CD4-positive, alpha-beta memory T cell (primary cell): ENCODE measurements around the gene EHD4. TPM values are rescaled to one million over a fixed set of nuclear protein-coding genes. Genes with fewer than 3 reads are reported as not detected.

Experiments used
- CTCF ChIA-PET: fragments of 350-600 bp; sonication (Branson Sonifier 250); formaldehyde crosslinking; loops from one replicate; lab custom pipeline; 2021; ENCODE audit warnings: inconsistent platforms; ENCODE audit not compliant: partially characterized antibody; lab: Charles Lee
- POLR2A ChIA-PET: fragments of 350-600 bp; sonication (Branson Sonifier 250); formaldehyde crosslinking; loops from one replicate; lab custom pipeline; 2021; ENCODE audit not compliant: partially characterized antibody; lab: Charles Lee
- DNase-seq, 5 donors: peaks; one replicate each; pipeline versions ENCODE4 v3.0.0 to v3.0.0-alpha.2; 2020 to 2022; ENCODE audit warnings: mixed read lengths in 1 of 5
- H3K27ac ChIP-seq: one replicate; pipeline ENCODE4 v1.7.0; 2013; ENCODE audit warnings: low read depth, low read length
- H3K27me3 ChIP-seq: 2 replicates; pipeline ENCODE4 v1.7.0; 2013; ENCODE audit warnings: mild to moderate bottlenecking, low read length, moderate library complexity; ENCODE audit not compliant: insufficient read depth
- H3K36me3 ChIP-seq: 2 replicates; pipeline ENCODE4 v1.7.0; 2013; ENCODE audit warnings: mild to moderate bottlenecking, low read length, moderate library complexity; ENCODE audit not compliant: insufficient read depth
- H3K4me1 ChIP-seq: 2 replicates; pipeline ENCODE4 v1.7.0; 2013; ENCODE audit warnings: mild to moderate bottlenecking, low read length, moderate library complexity; ENCODE audit not compliant: insufficient read depth
- H3K4me3 ChIP-seq, 2 donors: one replicate each; pipeline ENCODE4 v1.7.0; 2013; ENCODE audit warnings: low read length in 2 of 2, mild to moderate bottlenecking in 1 of 2
- H3K9me3 ChIP-seq, 2 donors: one replicate each; pipeline ENCODE4 v1.7.0; 2013; ENCODE audit warnings: low read length in 2 of 2, control low read depth in 1 of 2; ENCODE audit not compliant: control insufficient read depth in 1 of 2
- H3K27ac Mint-ChIP-seq, 7 donors: one replicate each; pipeline ENCODE4 v1.8.0; 2020 to 2021; ENCODE audit warnings: mixed read lengths in 7 of 7, mild to moderate bottlenecking in 6 of 7, inconsistent platforms in 3 of 7, moderate library complexity in 3 of 7
- H3K27me3 Mint-ChIP-seq, 2 donors: one replicate each; pipeline ENCODE4 v1.8.0; 2020 to 2021; ENCODE audit warnings: mixed read lengths in 2 of 2
- H3K36me3 Mint-ChIP-seq, 2 donors: one replicate each; pipeline ENCODE4 v1.8.0; 2020 to 2021; ENCODE audit warnings: mixed read lengths in 2 of 2, inconsistent platforms in 1 of 2, mild to moderate bottlenecking in 1 of 2
- H3K4me1 Mint-ChIP-seq, 4 donors: one replicate each; pipeline ENCODE4 v1.8.0; 2020 to 2021; ENCODE audit warnings: mixed read lengths in 4 of 4, mild to moderate bottlenecking in 1 of 4
- H3K4me3 Mint-ChIP-seq, 8 donors: one replicate each; pipeline ENCODE4 v1.8.0; 2020 to 2021; ENCODE audit warnings: mixed read lengths in 8 of 8, mild to moderate bottlenecking in 7 of 8, moderate library complexity in 6 of 8, inconsistent platforms in 3 of 8
- H3K9me3 Mint-ChIP-seq, 8 donors: one replicate each; pipeline ENCODE4 v1.8.0; 2020 to 2021; ENCODE audit warnings: mixed read lengths in 8 of 8, mild to moderate bottlenecking in 5 of 8, inconsistent platforms in 3 of 8, moderate library complexity in 1 of 8
- intact Hi-C: fragments of 100-400 bp; cut with micrococcal nuclease; formaldehyde crosslinking; loops from one replicate; pipeline ENCODE4 v1.15.1; 2023
- polyA plus RNA-seq, 2 donors: library from polyadenylated mRNA; unstranded; fragments of 300-500 nt; fragmentation: Illumina TruSeq; gene quantifications; one replicate each; pipeline ENCODE4 v1.2.3, GENCODE V29; 2021
- total RNA-seq, 2 experiments: library from RNA; stranded (reverse); gene quantifications; one replicate each; pipeline ENCODE4 v1.2.3, GENCODE V29; 2021

Gene EHD4
- total and polyA plus RNA-seq, 4 experiments from 2014 or later, result 13.9 to 16.4 (median 15.4) TPM

DNA sequence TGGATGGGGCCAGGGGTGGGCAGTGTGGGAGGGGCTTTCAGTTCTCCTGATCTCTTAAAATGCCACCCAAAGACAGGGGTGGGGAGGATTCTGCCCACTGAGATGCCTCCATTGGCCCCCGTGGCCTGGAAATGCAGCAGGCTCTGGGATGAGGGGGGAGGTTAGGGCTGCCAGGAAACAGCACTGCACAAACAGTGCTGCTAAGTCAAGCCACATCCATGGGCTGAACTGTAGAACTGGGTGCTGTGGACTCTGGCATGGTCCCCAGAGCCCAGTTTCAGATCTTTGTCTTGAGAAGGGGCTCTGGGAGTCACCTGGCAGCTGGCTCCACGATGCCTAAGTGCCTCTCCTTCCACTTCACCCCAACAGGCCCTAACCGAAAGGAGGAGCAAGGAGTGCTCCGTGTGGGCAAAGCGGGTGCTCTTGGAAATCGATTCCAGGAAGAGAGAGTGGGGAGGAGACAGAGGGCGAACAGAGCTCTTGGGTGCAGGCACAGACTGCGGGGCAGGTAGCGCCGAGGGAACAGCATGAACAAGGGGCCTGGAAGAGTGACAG is 40.6 kb upstream of the EHD4 start:
- no peak for DNase-seq
- Histone ChIP-seq H3K9me3 (no peaks in the 10 kb centered on the region), H3K36me3 (no peaks in the 10 kb centered on the region), H3K27ac (no peak overlapping the region), H3K4me3 (no peak overlapping the region), H3K27me3 (no peaks in the 10 kb centered on the region), H3K4me1 (no peaks in the 10 kb centered on the region)
- POLR2A ChIA-PET, result no interaction called here
- Mint-ChIP-seq H3K27me3 (no peaks in the 10 kb centered on the region), H3K9me3 (no peaks in the 10 kb centered on the region), H3K4me3 (no peak overlapping the region), H3K36me3 (no peaks in the 10 kb centered on the region), H3K27ac (peak overlapping the region in 1 of 7 donors; percentile 43), H3K4me1 (peaks cover 0 to 1% (median 0%) of the 10 kb centered on the region in 4 donors)
- intact Hi-C loops, result no loop called here
- CTCF ChIA-PET, result no interaction called here

DNA sequence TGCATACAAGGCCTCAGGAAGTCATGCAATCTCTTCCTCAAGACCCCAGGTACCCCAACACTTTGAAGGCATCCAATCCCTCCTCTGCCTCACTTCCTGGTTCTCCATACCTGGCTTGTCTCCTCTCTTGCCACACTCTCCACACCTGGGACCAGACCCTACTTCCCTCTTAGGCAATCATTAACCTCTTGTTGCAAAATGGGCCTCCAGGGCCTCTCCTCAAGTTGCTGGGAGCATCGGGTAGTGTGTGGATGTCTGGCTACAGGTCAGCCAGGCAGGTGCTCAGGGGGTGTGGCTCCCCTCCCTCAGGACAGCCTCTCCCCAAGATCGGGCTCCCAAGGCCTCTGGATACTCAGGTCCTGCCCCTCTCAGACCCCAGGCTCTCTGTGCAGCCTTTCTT is 39.9 kb upstream of the EHD4 start:
- ChIA-PET POLR2A (no interaction called here), CTCF (no interaction called here)
- intact Hi-C loops, result no loop called here
- H3K4me3 ChIP-seq, result no peak overlapping the region
- H3K27ac Mint-ChIP-seq, result peak overlapping the region in 3 of 7 donors; percentile 1 to 55 (median 18)
- DNase-seq, result no peak
- peaks cover 0 to 1% (median 0%) of the 10 kb centered on the region in 4 donors for H3K4me1 Mint-ChIP-seq
- no peaks in the 10 kb centered on the region for H3K4me1 ChIP-seq
- H3K4me3 Mint-ChIP-seq, result no peak overlapping the region
- H3K27me3 Mint-ChIP-seq, result no peaks in the 10 kb centered on the region
- no peaks in the 10 kb centered on the region for H3K36me3 Mint-ChIP-seq
- no peaks in the 10 kb centered on the region for H3K36me3 ChIP-seq
- no peaks in the 10 kb centered on the region for H3K9me3 Mint-ChIP-seq
- H3K9me3 ChIP-seq, result no peaks in the 10 kb centered on the region
- no peaks in the 10 kb centered on the region for H3K27me3 ChIP-seq
- H3K27ac ChIP-seq, result no peak overlapping the region

DNA sequence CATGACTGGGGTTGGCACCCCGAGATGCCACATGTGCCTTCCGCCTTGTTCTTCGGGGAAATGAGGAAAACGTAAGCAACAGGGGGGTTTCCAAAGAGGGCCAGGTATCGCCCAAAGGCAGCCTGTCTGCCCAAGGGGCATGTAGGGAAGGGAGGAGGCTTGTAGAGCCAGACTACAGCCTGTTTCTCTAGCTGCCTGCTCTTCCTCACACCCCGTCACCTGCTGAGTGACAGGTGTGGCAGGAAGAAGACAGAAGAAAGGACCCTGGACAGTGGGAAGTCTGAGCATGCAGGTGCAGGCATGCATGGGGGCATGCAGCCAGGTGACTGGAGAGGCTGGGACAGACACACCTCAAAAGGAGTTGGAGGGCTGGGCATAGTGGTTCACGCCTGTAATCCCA is 38.7 kb upstream of the EHD4 start:
- no peaks in the 10 kb centered on the region for H3K9me3 Mint-ChIP-seq
- Histone ChIP-seq H3K27me3 (no peaks in the 10 kb centered on the region), H3K4me1 (no peaks in the 10 kb centered on the region), H3K36me3 (no peaks in the 10 kb centered on the region), H3K4me3 (no peak overlapping the region), H3K9me3 (no peaks in the 10 kb centered on the region), H3K27ac (no peak overlapping the region)
- CTCF ChIA-PET, result no interaction called here
- no peaks in the 10 kb centered on the region for H3K36me3 Mint-ChIP-seq
- no peak overlapping the region for H3K27ac Mint-ChIP-seq
- intact Hi-C loops, result no loop called here
- DNase-seq, result no peak
- no peaks in the 10 kb centered on the region for H3K27me3 Mint-ChIP-seq
- H3K4me1 Mint-ChIP-seq, result peaks cover 0 to 1% (median 0%) of the 10 kb centered on the region in 4 donors
- no peak overlapping the region for H3K4me3 Mint-ChIP-seq
- POLR2A ChIA-PET, result no interaction called here

DNA sequence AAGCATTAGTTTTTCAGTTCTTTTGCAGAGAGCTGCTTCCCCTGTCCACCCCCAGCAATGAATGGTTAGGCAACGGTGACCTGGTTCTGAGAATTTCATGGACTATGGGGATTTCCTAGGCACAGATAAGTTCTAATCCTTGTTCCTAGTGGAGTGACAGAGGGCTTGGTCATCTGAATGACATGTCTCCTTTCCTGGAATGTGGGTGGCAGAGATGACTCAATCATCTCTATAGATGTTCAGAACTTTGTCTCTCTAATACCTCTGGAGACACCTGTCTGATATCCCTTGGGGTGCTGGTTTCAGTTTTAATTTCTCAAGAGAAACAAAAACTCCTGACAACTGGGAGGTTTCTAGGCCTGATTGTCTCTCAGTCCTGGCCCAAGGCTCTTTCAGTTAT is 38.1 kb upstream of the EHD4 start:
- Mint-ChIP-seq H3K9me3 (no peaks in the 10 kb centered on the region), H3K4me3 (no peak overlapping the region), H3K27ac (no peak overlapping the region), H3K36me3 (no peaks in the 10 kb centered on the region), H3K27me3 (no peaks in the 10 kb centered on the region), H3K4me1 (peaks cover 0 to 1% (median 0%) of the 10 kb centered on the region in 4 donors)
- DNase-seq, result no peak
- ChIA-PET POLR2A (no interaction called here), CTCF (no interaction called here)
- Histone ChIP-seq H3K4me3 (no peak overlapping the region), H3K27me3 (no peaks in the 10 kb centered on the region), H3K36me3 (no peaks in the 10 kb centered on the region), H3K9me3 (no peaks in the 10 kb centered on the region), H3K4me1 (no peaks in the 10 kb centered on the region), H3K27ac (no peak overlapping the region)
- intact Hi-C loops, result no loop called here

DNA sequence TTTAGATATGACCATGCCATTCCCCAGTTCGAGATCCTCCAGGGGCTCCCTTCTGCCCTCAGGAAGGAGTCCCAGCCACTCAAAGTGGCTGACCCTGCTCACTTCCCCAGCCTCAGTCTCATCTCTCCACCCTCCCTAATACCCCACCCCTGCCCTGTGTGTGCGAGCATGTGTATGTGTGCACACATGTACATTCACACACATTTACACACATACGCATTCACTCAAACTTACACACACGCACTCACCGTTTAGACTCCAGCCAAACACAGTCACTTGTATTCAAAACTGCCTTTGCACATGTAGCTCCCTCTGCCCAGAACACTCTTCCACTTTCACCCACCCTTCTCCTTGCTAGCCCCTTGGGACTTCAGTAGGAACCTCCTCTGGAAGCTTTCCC is 37.1 kb upstream of the EHD4 start:
- H3K9me3 Mint-ChIP-seq, result no peaks in the 10 kb centered on the region
- POLR2A ChIA-PET, result no interaction called here
- CTCF ChIA-PET, result no interaction called here
- no peak for DNase-seq
- peaks cover 0 to 1% (median 0%) of the 10 kb centered on the region in 4 donors for H3K4me1 Mint-ChIP-seq
- Histone ChIP-seq H3K27me3 (no peaks in the 10 kb centered on the region), H3K27ac (no peak overlapping the region), H3K4me1 (no peaks in the 10 kb centered on the region), H3K9me3 (no peaks in the 10 kb centered on the region), H3K36me3 (no peaks in the 10 kb centered on the region), H3K4me3 (no peak overlapping the region)
- H3K36me3 Mint-ChIP-seq, result no peaks in the 10 kb centered on the region
- H3K27ac Mint-ChIP-seq, result peak overlapping the region in 1 of 7 donors; percentile 62
- intact Hi-C loops, result no loop called here
- H3K27me3 Mint-ChIP-seq, result no peaks in the 10 kb centered on the region
- H3K4me3 Mint-ChIP-seq, result no peak overlapping the region

DNA sequence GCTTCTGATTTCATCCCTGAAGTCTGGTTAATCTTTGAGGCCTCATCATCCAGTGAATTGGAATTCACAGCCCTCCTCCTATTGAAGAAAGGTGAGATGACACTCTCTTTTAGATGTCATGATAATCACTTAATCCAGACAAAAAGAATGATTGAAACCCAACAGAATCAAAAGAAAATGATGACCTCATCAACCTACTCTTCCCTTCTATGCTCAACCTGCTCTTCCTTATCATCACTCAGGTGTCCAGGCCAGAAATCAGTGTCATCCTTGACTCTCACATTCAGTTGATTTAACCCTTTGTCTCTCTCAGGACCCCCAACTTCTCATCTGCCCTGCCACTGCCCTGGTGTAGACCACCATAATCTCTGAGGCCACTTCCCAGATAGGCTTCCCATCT is 36.7 kb upstream of the EHD4 start:
- Mint-ChIP-seq H3K4me3 (no peak overlapping the region), H3K36me3 (no peaks in the 10 kb centered on the region), H3K27ac (no peak overlapping the region), H3K27me3 (no peaks in the 10 kb centered on the region), H3K4me1 (peaks cover 0 to 1% (median 0%) of the 10 kb centered on the region in 4 donors), H3K9me3 (no peaks in the 10 kb centered on the region)
- ChIA-PET POLR2A (no interaction called here), CTCF (no interaction called here)
- no peaks in the 10 kb centered on the region for H3K9me3 ChIP-seq
- no peak for DNase-seq
- H3K27me3 ChIP-seq, result no peaks in the 10 kb centered on the region
- H3K36me3 ChIP-seq, result no peaks in the 10 kb centered on the region
- no peaks in the 10 kb centered on the region for H3K4me1 ChIP-seq
- H3K4me3 ChIP-seq, result no peak overlapping the region
- no peak overlapping the region for H3K27ac ChIP-seq
- intact Hi-C loops, result no loop called here

DNA sequence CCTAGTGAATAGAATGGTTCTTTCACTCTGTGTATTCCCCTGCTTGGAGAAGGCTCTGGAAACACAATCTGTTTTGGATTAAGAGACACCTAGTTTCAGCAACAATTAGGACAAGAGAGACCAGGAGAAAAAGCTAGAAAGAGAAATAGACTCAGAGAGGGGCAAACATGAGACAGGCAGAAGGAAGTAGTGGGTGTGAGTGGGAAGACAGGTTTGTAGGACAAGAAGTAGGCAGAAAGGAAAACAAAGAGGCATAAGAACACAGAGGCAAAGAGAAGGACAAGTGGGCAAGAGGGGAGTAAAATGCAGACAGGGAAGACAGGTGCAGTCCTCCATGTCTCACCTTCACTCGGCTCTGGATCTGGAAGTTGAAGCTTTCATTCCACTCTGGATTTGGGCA is 35.0 kb upstream of the EHD4 start:
- CTCF ChIA-PET, result no interaction called here
- H3K4me1 ChIP-seq, result no peaks in the 10 kb centered on the region
- no peaks in the 10 kb centered on the region for H3K9me3 ChIP-seq
- Mint-ChIP-seq H3K27ac (no peak overlapping the region), H3K27me3 (no peaks in the 10 kb centered on the region), H3K36me3 (no peaks in the 10 kb centered on the region), H3K9me3 (no peaks in the 10 kb centered on the region), H3K4me1 (peaks cover 0 to 1% (median 0%) of the 10 kb centered on the region in 4 donors), H3K4me3 (peak overlapping the region in 1 of 8 donors; percentile 12)
- no peak for DNase-seq
- H3K4me3 ChIP-seq, result no peak overlapping the region
- H3K27ac ChIP-seq, result no peak overlapping the region
- intact Hi-C loops, result no loop called here
- no peaks in the 10 kb centered on the region for H3K36me3 ChIP-seq
- no peaks in the 10 kb centered on the region for H3K27me3 ChIP-seq
- POLR2A ChIA-PET, result no interaction called here
